ENCODE measurements around the gene ERBB3.

DNA sequence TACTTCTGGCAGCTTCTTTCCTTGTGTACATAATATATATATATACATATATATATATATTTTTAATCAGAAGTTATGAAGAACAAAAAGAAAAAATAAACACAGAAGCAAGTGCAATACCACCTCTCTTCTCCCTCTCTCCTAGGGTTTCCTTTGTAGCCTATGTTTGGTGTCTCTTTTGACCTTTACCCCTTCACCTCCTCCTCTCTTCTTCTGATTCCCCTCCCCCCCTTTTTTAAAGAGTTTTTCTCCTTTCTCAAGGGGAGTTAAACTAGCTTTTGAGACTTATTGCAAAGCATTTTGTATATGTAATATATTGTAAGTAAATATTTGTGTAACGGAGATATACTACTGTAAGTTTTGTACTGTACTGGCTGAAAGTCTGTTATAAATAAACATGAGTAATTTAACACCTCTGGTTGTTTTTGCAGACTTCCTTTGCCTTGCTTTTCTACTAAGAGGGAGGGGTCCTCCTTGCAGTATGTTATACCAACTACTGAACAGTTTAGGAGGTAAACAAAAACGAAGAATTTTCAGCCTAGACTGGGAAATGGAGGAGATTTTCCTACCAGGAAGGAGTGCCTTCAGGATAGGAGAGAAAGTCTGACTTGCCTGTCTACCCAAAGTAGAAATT lies 41.8 kb upstream of the ERBB3 start:
- TF ChIP-seq, protein P1, sequence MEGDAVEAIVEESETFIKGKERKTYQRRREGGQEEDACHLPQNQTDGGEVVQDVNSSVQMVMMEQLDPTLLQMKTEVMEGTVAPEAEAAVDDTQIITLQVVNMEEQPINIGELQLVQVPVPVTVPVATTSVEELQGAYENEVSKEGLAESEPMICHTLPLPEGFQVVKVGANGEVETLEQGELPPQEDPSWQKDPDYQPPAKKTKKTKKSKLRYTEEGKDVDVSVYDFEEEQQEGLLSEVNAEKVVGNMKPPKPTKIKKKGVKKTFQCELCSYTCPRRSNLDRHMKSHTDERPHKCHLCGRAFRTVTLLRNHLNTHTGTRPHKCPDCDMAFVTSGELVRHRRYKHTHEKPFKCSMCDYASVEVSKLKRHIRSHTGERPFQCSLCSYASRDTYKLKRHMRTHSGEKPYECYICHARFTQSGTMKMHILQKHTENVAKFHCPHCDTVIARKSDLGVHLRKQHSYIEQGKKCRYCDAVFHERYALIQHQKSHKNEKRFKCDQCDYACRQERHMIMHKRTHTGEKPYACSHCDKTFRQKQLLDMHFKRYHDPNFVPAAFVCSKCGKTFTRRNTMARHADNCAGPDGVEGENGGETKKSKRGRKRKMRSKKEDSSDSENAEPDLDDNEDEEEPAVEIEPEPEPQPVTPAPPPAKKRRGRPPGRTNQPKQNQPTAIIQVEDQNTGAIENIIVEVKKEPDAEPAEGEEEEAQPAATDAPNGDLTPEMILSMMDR (IDR thresholded peaks at IDR 0.05; ENCODE audit: low read depth, low read length, poor library complexity, severe bottlenecking): no peak
- no peak for TF ChIP-seq EZH2phosphoT487 (IDR thresholded peaks at IDR 0.05; ENCODE audit: borderline replicate concordance, low read length)

All from DOHH2 (cell line).